Keratinocyte (primary cell): ENCODE results near the gene KCNH1. TPM values are rescaled to one million over a fixed set of nuclear protein-coding genes. Genes with fewer than 3 reads are reported as not detected.
A peak's percentile ranks its signal among the peaks of the same experiment; 100 is the strongest.

Source experiments
- DNase-seq: peaks from one replicate; pipeline ENCODE4 v3.0.0-alpha.2; 2011; ENCODE audit warnings: low read depth, missing footprints, low spot score
- FAIRE-seq: peaks from 2 replicates; lab custom pipeline; 2011; peaks lifted over from hg19 to GRCh38; lab: Jason Lieb, UNC
- H2AFZ ChIP-seq: 2 replicates; pipeline ENCODE4 v1.6.0; 2012; ENCODE audit warnings: low read length, control low read depth, inconsistent platforms; ENCODE audit not compliant: control insufficient read depth
- H3K27ac ChIP-seq: 2 replicates; pipeline ENCODE4 v1.5.1; 2011; ENCODE audit warnings: low read length; ENCODE audit not compliant: control insufficient read depth, insufficient read depth
- H3K27me3 ChIP-seq: 3 replicates; pipeline ENCODE4 v1.6.0; 2011; ENCODE audit warnings: low read length; ENCODE audit not compliant: control insufficient read depth, insufficient read depth; ENCODE audit errors: extremely low read depth
- H3K36me3 ChIP-seq, 2 experiments: 2 replicates in 1 of 2; 3 replicates in 1 of 2; pipeline ENCODE4 v1.5.1; 2011; ENCODE audit warnings: low read length in 2 of 2, mild to moderate bottlenecking in 1 of 2; ENCODE audit not compliant: control insufficient read depth in 2 of 2, insufficient read depth in 2 of 2; ENCODE audit errors: extremely low read depth in 1 of 2
- H3K4me1 ChIP-seq: 3 replicates; pipeline ENCODE4 v1.5.1; 2011; ENCODE audit warnings: low read length; ENCODE audit not compliant: control insufficient read depth, insufficient read depth; ENCODE audit errors: extremely low read depth
- H3K4me2 ChIP-seq: 3 replicates; pipeline ENCODE4 v1.6.0; 2011; ENCODE audit warnings: low read depth, low read length; ENCODE audit not compliant: control insufficient read depth, insufficient read depth; ENCODE audit errors: extremely low read depth
- H3K4me3 ChIP-seq, 3 experiments: fragments of 200-600 bp in 1 of 3; sonication (generic) in 1 of 3; 2 replicates in 2 of 3; 3 replicates in 1 of 3; pipeline ENCODE4 v1.5.1; 2011 to 2016; ENCODE audit warnings: low read length in 3 of 3, mild to moderate bottlenecking in 3 of 3, control low read depth in 2 of 3, inconsistent platforms in 1 of 3, low read depth in 1 of 3, mixed read lengths in 1 of 3, mixed run types in 1 of 3, moderate library complexity in 1 of 3; ENCODE audit not compliant: control insufficient read depth in 2 of 3, insufficient read depth in 2 of 3; ENCODE audit errors: extremely low read depth in 1 of 3
- H3K79me2 ChIP-seq: 2 replicates; pipeline ENCODE4 v1.6.0; 2012; ENCODE audit warnings: low read length; ENCODE audit not compliant: control insufficient read depth, insufficient read depth
- H3K9ac ChIP-seq: 3 replicates; pipeline ENCODE4 v1.6.0; 2011; ENCODE audit warnings: low read length; ENCODE audit not compliant: control insufficient read depth, insufficient read depth; ENCODE audit errors: extremely low read depth
- H3K9me1 ChIP-seq: 3 replicates; pipeline ENCODE4 v1.6.0; 2011; ENCODE audit warnings: low read length; ENCODE audit not compliant: control insufficient read depth, insufficient read depth; ENCODE audit errors: extremely low read depth
- H3K9me3 ChIP-seq: 2 replicates; pipeline ENCODE4 v1.5.1; 2012; ENCODE audit warnings: low read depth, low read length; ENCODE audit not compliant: control insufficient read depth
- H4K20me1 ChIP-seq: 3 replicates; pipeline ENCODE4 v1.6.0; 2011; ENCODE audit warnings: low read length; ENCODE audit not compliant: control insufficient read depth, insufficient read depth; ENCODE audit errors: extremely low read depth
- CTCF ChIP-seq, 3 experiments: IDR thresholded peaks in 1 of 3; conservative IDR thresholded peaks in 1 of 3; optimal IDR thresholded peaks in 1 of 3; 2 replicates in 2 of 3; 3 replicates in 1 of 3; pipeline versions ENCODE3 to v1.5.1; 2011; ENCODE audit warnings: low read length in 3 of 3, mild to moderate bottlenecking in 3 of 3, moderate library complexity in 2 of 3, control low read depth in 1 of 3, inconsistent platforms in 1 of 3; ENCODE audit not compliant: insufficient read depth in 2 of 3; ENCODE audit errors: extremely low read depth in 1 of 3
- EZH2 ChIP-seq: IDR thresholded peaks from one replicate; pipeline ENCODE4 v1.6.1; 2012; ENCODE audit warnings: inconsistent platforms, mild to moderate bottlenecking, low read length, moderate library complexity
- dilution Hi-C: fragments of 300-500 bp; cut with MboI; formaldehyde crosslinking; loops from one replicate; pipeline ENCODE4 v1.7.0; 2020; ENCODE audit warnings: low sequenced_read_pairs; ENCODE audit not compliant: extremely low pct_ligation_motif_present
- polyA plus RNA-seq, 5 experiments: library from polyadenylated mRNA; depleted of rRNA in 3 of 5; stranded (reverse) in 3 of 5; stranded (forward) in 1 of 5; unstranded in 1 of 5; fragments of >200 nt; gene quantifications; 1 replicate in 1 of 5; 2 replicates in 3 of 5; 3 replicates in 1 of 5; pipeline versions ENCODE4 v1.2.1 to v1.2.3, GENCODE V29; 2011 to 2012; ENCODE audit warnings: missing spikeins in 2 of 5, low read depth in 1 of 5, low replicate concordance in 1 of 5

KCNH1 gene
- polyA plus RNA-seq, 1 donor (not counting 4 experiments of a cell fraction or from before 2014, with no cell fraction given) = not detected

- H3K27ac ChIP-seq = no peak overlapping the region
- no peak overlapping the region for H3K4me2 ChIP-seq
- no peaks in the 10 kb centered on the region for H3K79me2 ChIP-seq
- DNase-seq = peak; percentile 42
- no peak overlapping the region for H3K4me3 ChIP-seq
- dilution Hi-C loops = no loop called here
- no peaks in the 10 kb centered on the region for H3K9me1 ChIP-seq
- no peaks in the 10 kb centered on the region for H4K20me1 ChIP-seq
- no peak overlapping the region for H2AFZ ChIP-seq
- H3K9me3 ChIP-seq = no peaks in the 10 kb centered on the region
- FAIRE-seq = no peak
- no peaks in the 10 kb centered on the region for H3K4me1 ChIP-seq
- no peak overlapping the region for H3K9ac ChIP-seq
- TF ChIP-seq EZH2 = no peak
- TF ChIP-seq CTCF (optimal IDR thresholded peaks at IDR 0.05 in 1 of 3, IDR thresholded peaks at IDR 0.05 in 1 of 3, conservative IDR thresholded peaks at IDR 0.05 in 1 of 3; ENCODE audit: extremely low read depth in 1 of 3, insufficient read depth in 2 of 3, low read length in 3 of 3) = no peak
- H3K36me3 ChIP-seq = no peaks in the 10 kb centered on the region
- no peaks in the 10 kb centered on the region for H3K27me3 ChIP-seq
Measured at GRCh38 chr1:210792250-210793102, 341.5 kb downstream of the KCNH1 start.

- no peak overlapping the region for H3K4me3 ChIP-seq
- H4K20me1 ChIP-seq = no peaks in the 10 kb centered on the region
- H3K4me1 ChIP-seq = no peaks in the 10 kb centered on the region
- no peak for FAIRE-seq
- H3K36me3 ChIP-seq = no peaks in the 10 kb centered on the region
- no peaks in the 10 kb centered on the region for H3K9me1 ChIP-seq
- dilution Hi-C loops = no loop called here
- H3K27me3 ChIP-seq = no peaks in the 10 kb centered on the region
- H3K9ac ChIP-seq = no peak overlapping the region
- H3K27ac ChIP-seq = no peak overlapping the region
- no peak overlapping the region for H3K4me2 ChIP-seq
- no peak overlapping the region for H2AFZ ChIP-seq
- no peak for DNase-seq
- no peaks in the 10 kb centered on the region for H3K79me2 ChIP-seq
- H3K9me3 ChIP-seq = no peaks in the 10 kb centered on the region
- no peak for TF ChIP-seq CTCF (optimal IDR thresholded peaks at IDR 0.05 in 1 of 3, IDR thresholded peaks at IDR 0.05 in 1 of 3, conservative IDR thresholded peaks at IDR 0.05 in 1 of 3; ENCODE audit: extremely low read depth in 1 of 3, insufficient read depth in 2 of 3, low read length in 3 of 3)
- no peak for TF ChIP-seq EZH2
Measured at GRCh38 chr1:210790196-210790595, 343.8 kb downstream of the KCNH1 start.
